Fibroblast of skin of right quadriceps (primary cell): ENCODE measurements around the gene CDK10.
"Not testable (repeated sequence)": the region's sequence is repeated elsewhere in the genome, so short reads cannot be mapped to it uniquely, and the experiment has no call there.

Experiments
- DNase-seq: peaks from one replicate; pipeline ENCODE4 v3.0.0-alpha.2; 2013

The CDK10 gene

GRCh38 chr16:89686520-89687091, at the start of gene CDK10:
Gene CDK10, plus strand, starts transcription at chr16:89686689. Its CDS starts 22 bp downstream, at chr16:89686711.
- peak; percentile 85 for DNase-seq

GRCh38 chr16:89637379-89637778, 49.1 kb upstream of the CDK10 start:
- DNase-seq: no peak

- no peak for DNase-seq
Observed at GRCh38 chr16:89638455-89638854, 48.0 kb upstream of the CDK10 start.

GRCh38 chr16:89639385-89639784, 47.1 kb upstream of the CDK10 start:
- DNase-seq: no peak

- no peak for DNase-seq
Observed at GRCh38 chr16:89641458-89642119, 44.9 kb upstream of the CDK10 start.

- no peak for DNase-seq
Observed at GRCh38 chr16:89642574-89642973, 43.9 kb upstream of the CDK10 start.

- no peak for DNase-seq
Observed at GRCh38 chr16:89643769-89644300, 42.7 kb upstream of the CDK10 start.

GRCh38 chr16:89645122-89645521, 41.4 kb upstream of the CDK10 start:
- DNase-seq: no peak

- no peak for DNase-seq
Observed at GRCh38 chr16:89646270-89646669, 40.2 kb upstream of the CDK10 start.

GRCh38 chr16:89646906-89647305, 39.6 kb upstream of the CDK10 start:
- DNase-seq: no peak

- DNase-seq: no peak
Observed at GRCh38 chr16:89651584-89651983, 34.9 kb upstream of the CDK10 start.

- no peak for DNase-seq
Observed at GRCh38 chr16:89653656-89654295, 32.7 kb upstream of the CDK10 start.

GRCh38 chr16:89655062-89655643, 31.3 kb upstream of the CDK10 start:
- no peak for DNase-seq

- no peak for DNase-seq
Observed at GRCh38 chr16:89656435-89657121, 29.9 kb upstream of the CDK10 start.

- DNase-seq: peak; percentile 84
Observed at GRCh38 chr16:89657442-89658220, 28.9 kb upstream of the CDK10 start, which contains the start of the genes CHMP1A and SPATA33. Gene CHMP1A, minus strand, starts transcription at chr16:89657708. Its CDS starts 120 bp downstream, at chr16:89657588. Gene SPATA33, plus strand, starts transcription at chr16:89657836. Its CDS starts 76 bp downstream, at chr16:89657912.

GRCh38 chr16:89658221-89658879, 28.1 kb upstream of the CDK10 start:
- no peak for DNase-seq

GRCh38 chr16:89660146-89660545, 26.3 kb upstream of the CDK10 start:
- no peak for DNase-seq

- no peak for DNase-seq
Observed at GRCh38 chr16:89661215-89661614, 25.3 kb upstream of the CDK10 start.

GRCh38 chr16:89664238-89664637, 22.3 kb upstream of the CDK10 start:
- not testable (repeated sequence) for DNase-seq

- DNase-seq: peak; percentile 19
Observed at GRCh38 chr16:89667000-89667399, 19.5 kb upstream of the CDK10 start.

GRCh38 chr16:89667633-89668032, 18.9 kb upstream of the CDK10 start:
- no peak for DNase-seq

- DNase-seq: no peak
Observed at GRCh38 chr16:89668790-89669158, 17.7 kb upstream of the CDK10 start.
